ENCODE data around the gene MYRF.

MYRF gene

DNA sequence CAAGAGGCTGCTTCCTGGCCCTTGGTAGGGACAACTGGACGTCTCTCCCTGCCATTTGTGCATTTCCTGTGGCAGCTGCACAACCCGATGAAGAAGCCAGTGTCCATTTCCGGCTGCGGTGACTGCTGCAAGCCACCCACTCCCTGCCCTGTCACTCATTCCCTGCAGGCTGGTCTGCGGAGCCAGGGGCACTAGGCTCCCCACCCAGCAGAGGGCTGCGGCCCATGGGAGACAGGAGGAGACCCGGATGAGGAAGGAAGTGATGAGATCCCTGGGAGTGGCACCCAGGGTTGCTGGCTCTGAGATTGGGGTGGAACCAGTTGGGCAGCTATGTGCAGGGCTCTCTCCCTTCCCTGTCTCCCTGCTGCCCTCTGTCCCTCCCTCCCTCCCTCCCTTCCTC lies 10.0 kb upstream of the MYRF start:
- no peak for DNase-seq

DNA sequence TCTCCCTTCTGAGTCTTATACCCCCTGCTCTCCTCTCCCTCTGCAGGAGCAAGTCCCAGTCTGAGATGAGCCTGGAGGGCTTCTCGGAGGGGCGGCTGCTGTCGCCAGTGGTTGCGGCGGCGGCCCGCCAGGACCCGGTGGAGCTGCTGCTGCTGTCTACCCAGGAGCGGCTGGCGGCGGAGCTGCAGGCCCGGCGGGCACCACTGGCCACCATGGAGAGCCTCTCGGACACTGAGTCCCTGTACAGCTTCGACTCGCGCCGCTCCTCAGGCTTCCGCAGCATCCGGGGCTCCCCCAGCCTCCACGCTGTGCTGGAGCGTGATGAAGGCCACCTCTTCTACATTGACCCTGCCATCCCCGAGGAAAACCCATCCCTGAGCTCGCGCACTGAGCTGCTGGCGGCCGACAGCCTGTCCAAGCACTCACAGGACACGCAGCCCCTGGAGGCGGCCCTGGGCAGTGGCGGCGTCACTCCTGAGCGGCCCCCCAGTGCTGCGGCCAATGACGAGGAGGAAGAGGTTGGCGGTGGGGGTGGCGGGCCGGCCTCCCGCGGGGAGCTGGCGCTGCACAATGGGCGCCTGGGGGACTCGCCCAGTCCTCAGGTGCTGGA lies 8.8 kb upstream of the MYRF start:
- no peak for DNase-seq

DNA sequence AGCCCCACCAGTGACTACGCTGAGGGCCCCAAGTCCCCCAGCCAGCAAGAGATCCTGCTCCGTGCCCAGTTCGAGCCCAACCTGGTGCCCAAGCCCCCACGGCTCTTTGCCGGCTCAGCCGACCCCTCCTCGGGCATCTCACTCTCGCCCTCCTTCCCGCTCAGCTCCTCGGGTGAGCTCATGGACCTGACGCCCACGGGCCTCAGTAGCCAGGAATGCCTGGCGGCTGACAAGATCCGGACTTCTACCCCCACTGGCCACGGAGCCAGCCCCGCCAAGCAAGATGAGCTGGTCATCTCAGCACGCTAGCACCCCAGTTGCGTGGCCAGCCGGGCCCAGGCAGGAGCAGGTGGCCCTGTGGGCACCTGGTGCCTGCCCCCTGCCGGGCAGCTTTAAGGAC lies 8.3 kb upstream of the MYRF start:
- no peak for DNase-seq

DNA sequence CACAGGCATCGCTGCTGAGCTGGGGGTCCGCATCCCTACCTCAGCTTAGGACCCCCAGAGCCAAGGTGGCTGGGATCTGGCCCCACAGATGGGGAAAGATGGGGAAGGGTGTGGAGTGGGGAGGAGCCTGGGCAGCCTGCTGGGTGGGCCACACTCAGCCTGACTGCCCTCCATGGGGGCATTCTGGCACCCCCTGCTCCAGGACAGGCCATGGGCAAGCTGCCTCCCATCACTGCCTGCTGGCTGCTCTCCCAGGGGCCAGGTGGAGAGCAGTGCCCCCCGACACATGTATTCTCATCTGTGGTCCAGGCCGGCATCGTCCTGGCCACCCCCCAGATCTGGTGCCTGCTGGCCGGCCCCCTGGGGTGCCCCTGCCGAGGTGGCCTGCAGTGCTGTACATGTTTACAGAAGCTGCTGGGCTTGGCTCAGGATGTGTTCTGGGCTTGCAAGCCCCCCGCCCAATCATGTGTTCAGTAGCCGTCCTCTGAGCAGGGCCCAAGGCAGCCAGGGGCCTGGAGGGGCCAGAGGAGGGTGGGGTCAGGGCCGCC lies 7.8 kb upstream of the MYRF start:
- DNase-seq = no peak

DNA sequence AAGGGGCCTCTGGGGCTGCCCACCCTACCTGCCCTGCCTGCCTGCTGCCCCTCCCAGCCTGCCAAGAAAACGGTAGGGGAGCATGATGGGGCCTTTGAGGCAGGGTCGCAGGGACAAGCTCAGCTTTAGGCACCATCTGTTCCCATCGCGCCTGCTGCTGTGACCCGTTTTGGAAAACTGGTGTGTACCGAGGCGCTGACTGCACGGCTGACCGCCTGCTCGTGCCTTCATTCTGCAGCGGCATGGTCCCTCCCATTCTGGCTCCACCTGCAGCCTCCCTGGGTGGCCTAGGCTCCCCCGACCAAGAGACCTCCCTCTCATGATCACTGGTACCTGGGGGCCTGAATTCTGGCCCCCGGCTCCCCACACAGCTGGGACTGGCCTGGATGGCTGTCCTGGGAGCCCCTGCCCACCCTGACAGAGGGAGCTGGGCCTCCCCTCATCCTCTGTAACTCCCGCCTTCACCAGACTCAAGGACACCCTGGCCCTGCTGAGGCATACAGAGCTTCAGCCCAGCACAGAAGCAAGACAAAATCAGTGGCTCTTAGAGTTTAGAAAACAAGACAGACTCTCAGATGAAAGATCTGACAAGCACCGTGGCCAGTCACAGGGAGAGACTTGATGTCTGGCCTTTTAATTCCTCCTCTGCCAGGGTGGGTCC lies 6.5 kb upstream of the MYRF start:
- DNase-seq = no peak

DNA sequence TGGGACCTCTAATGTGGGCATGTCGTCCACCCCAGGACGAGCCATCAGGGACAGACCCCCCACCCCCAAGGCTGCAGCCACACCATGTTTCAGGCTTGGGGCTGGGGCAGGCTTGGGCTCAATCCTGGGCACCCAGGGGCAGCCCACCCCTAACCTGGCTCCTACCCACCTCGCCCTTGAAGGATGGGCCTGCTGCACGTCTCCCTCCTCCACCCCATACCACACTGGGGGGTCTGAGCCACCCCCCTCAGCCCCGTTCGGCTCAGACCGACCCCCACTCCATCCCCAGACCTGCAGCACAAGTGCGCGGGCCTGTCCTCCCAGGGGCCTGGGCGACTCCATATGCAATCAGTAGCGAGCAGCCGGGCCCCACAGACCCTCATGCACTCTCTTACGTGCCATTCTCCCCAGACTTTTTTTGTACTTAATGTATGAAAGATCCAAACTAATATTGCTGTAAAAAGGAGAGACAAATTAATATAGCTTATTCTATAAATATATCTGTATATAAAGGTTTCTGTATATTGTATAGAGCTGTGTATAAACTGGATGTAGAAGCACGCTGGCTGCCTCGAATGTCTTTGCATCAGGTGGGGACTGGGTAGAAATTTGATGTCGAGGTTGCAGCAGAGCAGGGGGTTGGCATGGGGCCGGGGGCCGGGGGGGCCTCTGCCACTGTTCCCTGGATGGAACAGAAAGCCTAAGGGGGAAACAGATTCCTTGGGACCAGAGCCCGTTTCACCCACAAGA lies 5.8 kb upstream of the MYRF start:
- DNase-seq = no peak

DNA sequence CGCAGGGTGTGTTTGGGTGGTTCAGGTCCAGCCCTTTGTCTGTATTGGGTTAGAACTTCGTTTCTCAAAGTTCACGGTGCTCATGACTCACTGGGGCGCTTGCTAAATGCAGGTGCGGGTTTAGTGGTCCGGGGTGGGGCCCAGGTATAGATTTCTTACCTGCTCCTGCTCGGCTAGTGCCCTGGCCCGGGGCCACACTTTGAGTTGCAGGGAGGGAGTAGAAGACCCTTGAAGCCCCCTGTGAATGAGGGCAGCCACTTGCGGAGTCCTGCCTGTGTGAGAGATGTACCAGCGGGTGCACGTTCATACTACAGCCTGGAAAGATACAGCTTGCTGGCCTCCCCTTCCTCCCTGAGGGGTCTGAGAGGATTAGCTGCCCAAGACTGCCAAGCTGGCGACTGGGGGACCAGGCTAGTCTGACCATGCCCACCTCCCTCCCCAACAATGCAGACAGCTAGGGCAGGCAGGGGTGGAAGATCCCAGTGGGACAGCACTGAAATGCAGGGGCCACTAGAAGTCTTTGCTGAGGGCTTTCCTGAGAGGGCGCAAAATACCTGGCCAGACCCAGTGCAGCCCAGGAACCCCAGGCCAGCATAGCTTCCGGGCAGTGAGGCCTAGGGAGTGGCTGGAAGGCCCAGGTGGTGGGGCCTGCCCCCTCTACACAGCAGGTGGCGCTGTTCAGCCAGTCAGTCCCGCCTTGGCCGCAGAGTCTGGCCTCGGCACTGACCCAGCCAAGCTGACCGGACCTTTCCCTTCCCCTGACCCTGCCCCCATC lies 5.1 kb upstream of the MYRF start:
- DNase-seq = peak; percentile 68

DNA sequence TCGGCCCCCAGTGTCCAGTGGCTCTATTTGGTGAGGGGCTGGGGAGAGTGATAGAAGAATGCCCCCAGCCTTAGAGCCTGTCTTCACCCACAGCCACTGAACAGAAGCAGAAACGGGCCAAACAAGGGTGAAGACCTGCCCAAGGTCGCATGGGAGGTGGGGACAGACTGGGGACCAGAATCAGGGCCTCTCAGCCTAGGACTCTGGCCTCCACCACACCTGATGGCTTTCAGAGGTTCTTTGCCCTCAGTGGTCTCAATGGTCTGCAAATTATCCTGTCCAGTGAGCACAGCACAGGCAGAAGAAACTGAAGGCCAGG lies 4.5 kb upstream of the MYRF start:
- no peak for DNase-seq

DNA sequence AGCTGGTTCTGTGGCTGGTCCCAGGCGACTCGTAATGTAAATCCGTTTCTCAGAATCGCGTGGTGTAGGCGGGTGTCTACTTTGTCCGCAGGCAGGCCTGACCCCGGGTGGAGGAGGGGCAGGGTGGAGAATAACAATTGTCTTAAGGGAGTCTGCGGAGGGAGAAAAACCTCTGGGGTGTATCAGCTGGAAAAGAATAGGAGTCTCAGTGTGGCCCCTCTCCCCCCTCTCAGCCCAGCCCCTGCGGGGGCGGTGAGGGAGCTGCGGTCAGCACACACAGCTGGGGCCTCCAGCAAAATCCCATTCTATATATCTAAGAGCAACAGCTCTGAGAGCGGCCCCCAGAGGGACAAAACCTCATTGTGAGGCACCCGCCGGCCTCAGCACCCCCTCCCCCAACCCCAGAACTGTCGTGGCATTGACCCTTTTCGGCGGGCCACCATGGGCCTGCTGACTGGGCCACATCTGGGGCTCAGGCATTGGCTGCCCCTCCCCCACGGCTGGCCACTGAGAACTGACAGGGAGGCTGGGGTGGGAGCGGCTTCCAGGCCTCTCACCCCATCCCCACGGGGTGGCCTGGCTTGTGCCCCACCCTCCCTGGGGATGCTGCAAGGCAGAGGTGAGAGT lies 2.7 kb upstream of the MYRF start:
- peak; percentile 61 for DNase-seq

DNA sequence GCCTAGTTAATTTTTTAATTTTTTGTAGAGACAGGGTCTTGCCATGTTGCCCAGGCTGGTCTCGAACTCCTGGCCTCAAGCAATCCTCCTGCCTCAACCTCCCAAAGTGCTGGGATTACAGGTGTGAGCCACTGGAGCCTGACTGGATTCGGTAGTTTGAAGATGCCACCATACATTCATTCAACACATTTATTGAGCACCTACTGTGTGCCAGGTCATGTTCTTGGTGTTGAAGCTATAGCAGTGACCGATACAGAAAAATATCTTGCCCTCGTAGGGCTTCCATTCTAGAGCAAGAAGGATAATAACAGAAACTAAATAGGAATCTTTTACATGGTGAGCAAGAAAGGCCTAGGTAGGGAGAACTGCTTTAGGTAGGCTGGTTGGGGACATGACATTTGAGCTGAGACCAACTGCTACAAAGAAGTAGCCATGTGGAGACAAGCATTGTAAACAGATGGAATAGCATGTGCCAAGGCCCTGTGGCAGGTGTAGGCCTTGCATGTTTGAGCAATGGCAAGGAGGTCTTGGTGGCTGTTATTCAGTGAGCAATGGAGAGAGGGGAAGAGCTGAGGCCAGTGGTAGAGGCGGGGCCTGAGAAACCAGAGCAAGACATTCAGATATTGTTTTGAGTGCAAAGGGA lies 1.7 kb upstream of the MYRF start:
- DNase-seq = no peak

DNA sequence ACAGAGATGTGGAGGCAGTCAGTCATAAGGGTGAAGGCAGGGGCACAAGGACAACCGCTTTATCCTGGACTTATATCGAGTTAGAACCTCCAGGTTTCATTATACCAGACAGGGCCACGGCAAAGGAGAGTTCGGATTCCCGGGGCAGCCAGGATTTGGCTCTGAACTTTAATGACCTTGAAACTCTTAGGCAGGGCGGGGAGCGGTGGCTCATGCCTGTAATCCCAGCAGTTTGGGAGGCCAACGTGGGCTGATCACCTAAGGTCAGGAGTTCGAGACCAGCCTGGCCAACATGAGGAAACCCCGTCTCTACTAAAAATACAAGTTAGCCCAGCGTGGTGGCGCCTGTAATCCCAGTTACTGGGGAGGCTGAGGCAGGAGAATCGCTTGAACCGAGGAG lies 1.1 kb upstream of the MYRF start:
- DNase-seq = no peak

DNA sequence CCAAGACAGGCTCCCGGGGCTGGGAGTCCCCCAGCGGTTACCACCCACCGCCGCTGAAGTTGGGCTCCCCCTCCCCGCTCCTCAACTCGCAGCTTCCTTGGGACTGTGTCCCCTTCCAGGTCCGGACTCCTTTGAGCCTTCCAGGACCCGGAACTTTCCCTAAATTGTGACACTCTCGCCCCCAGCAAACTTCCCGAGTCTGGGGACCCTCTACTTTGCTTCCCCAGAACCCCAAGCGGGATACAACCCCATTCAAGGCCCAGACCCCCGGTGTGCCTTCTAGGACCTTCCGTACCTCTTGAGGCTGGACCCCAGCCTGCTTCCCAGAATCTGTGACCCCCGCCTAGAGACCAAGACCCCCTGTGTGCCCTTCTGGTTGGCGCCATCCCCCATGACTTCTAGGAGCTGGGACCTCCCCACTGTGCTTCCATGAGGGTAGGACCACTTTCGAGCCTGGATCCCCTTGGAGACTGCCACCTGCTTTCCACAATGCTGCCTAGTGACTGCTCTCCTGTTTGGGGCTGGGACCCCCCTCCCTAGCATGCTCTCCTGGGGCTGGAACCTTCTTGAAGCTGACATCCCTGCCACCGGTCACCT lies 587 bp downstream of the MYRF start:
- no peak for DNase-seq

DNA sequence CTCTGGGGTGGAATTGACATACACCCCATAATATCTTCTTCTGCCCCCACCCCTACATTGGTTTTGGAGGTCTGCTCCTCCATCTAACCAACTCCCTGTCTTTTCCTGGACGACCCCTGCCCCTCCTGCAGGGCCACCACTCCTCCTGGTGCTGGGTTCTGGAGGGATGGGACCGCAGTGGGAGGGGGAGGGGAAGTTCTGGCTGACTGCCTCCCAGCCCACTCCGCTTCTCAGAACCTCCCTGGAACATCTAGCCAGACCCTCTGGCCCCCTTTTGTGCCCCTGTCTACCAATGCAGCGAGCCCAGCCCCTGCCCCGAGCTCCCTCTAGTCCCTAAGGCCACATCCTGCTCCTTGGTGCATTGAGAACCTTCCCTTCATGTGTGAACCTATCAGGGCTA lies 1.2 kb downstream of the MYRF start:
- no peak for DNase-seq

DNA sequence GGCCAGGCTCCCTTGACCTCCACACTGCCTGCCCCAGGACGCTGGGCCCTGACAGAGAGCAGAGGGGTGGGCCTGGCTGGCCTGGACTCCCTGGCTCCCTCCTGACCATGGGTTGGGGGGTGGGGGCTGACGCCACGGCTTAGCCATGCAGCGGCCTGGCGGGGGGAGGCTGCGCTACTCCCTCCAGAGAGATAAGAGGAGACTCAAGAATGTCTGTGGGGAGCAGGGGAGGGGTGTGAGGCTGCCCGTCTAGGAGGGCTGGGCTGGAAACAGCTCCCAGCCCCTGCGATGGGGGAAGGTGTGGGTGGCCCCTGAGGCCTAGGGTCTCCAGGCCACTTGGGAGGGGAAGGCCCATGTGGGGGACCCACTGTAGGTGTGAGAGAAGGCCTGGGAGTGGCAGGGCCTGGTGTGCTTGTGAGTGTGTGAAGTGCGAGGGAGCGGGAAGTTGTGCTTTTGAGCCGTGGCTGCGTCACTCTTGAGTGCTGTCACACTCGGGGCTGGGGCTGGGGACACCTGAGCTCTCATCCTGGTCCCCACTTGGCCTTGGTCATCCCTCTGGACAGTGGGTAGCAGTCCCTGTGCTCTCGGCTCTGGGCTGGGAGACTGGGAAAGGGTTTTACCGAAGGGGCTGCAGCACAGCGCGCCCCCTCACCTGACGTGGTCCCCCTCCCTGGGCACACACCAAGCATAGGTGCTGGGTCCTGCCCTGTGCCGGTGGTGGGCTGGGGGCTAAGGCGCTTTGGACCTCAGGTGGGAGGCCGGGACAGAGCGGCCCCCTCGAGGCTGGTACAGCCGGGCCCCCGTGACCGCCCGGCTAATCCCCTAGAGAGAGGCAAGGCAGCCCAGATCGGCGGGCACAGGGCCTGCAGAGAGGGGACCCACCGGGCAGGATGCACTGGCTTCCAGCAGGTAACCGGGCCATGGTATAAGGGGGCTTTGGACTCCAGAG lies 2.4 kb downstream of the MYRF start:
- DNase-seq = no peak

DNA sequence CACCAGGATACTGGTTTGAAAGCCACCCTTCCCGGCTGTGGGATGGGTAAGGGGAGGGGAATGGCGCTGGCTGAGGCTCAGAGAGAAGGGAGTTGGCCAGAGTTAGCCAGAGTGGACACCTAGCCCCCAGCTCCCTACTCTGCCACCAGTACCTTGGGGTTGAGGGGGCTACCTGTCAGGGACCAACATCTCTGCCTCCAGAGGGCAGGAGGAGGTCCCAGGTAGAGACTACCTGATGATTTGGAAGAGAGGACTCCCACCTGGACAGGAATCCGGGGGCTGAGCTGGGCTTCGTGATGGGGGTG lies 3.7 kb downstream of the MYRF start:
- DNase-seq = no peak

DNA sequence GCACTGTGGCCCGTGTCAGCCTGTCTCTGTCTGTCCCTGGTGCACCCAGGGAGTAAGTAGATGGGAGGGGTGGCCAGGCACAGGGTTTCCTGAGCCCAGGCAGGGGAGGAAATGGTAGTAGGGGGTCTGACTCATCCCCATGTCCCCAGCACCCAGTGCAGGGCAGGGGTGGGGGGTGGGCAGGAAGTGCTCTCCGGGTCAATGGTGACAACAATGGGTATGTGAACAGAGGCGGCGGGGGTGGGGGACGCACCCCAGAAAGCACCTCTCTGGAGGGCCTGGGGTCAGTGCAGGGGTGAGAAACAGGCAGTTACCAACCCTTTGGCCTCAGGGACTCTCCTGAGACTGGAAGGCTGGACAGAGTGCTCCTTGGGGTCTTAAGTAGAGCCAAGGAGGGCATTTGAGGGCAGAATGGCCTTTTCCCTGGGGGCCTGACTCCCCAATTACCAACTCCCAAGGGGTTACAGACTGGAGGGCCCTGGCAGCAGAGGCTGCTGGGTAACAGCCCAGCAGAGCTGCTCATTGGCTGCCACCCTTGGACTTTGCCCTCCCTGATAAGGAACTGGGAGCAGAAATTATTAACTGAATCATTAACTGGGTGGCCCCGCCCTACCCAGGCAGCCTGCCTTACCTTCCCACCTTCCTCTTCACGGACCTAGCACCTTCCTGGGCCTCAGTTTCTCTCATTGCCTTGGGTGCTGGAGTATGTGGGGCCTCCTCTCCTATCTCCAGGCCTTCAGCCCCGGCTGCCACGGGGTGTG lies 4.2 kb downstream of the MYRF start:
- DNase-seq = no peak

DNA sequence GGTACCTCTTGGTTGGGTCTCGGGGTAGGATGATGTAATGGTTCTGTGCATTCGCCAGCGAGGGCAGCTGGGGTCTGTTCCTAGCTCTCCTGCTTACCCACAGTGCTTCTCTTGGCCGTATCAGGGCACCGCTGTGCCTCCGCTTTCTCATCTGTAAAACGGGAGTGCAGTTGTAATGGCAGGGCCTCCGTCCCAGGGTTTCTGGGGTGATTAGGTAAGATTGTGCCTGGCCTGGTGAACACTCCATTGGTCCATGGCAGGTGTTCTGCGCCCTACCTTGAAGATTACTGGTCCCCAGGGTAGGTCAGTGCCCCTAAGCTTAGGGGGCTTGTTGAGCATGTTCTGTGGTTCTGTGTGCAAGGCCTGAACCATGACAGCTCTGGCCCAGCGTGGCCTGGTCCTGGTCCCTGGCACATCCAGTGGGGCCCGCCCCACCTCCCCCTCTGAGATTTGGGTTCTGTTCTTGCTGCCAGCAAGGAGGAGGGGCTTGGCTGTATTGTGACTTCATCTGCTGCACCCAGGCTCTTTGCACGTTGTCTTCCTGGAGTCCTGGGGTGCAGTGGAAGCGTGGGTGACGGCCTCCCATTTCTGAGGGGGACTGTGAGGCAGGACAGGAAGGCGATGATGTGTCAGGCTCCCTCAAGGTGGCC lies 4.9 kb downstream of the MYRF start:
- DNase-seq = no peak

DNA sequence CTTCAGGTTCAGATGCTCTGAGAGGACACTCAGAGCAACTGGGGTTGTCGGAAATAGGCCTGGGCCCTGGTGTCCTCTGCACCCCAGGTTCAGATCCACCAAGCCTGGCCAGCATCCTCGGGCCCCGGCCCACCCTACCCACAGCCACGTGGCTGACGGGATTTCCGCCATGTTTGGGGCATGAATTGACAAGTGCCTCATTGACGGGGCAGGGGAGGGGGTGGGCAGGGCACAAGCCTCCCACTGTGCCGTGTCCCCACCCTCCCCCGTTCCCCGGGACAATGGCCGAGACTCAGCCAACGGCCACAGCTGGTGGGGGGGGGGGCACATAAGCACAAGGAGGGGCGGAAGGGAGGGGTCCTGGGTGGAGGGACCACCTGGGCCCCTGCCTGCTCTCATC lies 8.5 kb downstream of the MYRF start:
- DNase-seq = no peak

DNA sequence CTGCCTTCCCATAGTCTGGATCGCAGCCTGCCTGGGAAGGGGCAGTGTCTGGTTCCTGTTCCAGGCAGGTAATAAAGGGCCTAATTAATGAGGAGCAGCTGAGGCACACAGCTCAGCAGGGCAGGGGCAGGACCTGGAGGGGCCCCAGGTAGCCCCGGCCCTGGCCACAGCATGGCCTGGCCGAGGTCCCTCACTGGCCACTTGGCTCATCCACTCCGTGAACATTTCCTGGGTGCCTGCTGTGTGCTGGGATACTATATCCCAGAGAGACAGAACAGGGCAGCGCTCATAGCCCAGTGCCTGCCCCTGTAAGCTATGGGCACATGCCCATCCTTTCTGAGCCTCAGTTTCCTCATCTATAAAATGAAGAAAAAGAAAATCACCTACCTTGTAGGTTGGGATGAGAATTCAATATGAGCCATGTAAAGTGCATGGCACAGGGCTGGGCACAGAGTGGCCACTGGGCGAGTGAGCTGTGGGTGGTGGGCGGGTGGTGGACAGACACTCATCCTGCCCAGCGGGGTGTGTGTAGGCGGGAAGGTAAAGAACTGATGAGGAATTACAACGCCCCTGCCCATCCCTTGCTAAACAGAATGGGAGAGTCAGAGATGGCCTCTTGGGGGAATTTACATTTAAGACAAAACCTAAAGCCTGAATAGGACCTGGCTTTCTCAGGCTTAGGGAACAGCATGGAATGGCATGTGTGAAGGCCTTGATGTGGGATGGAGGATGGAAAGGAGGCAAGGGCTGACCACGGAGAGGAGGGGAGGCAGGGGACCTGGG lies 9.2 kb downstream of the MYRF start:
- DNase-seq = no peak
